Natural killer cell (primary cell): ENCODE measurements around the gene DMBT1. TPM values are rescaled to one million over a fixed set of nuclear protein-coding genes. Genes with fewer than 3 reads are reported as not detected.
A peak's percentile ranks its signal among the peaks of the same experiment; 100 is the strongest.

Experiments
- ATAC-seq, 3 donors: fragments of 150-1000 bp in 2 of 3; fragments of 200-7000 bp in 1 of 3; cut with Tn5 transposase; 1 replicate in 1 of 3; 2 replicates in 2 of 3; pipeline ENCODE4 v1.10.0; 2021; ENCODE audit warnings: mild to moderate bottlenecking in 2 of 3, moderate library complexity in 2 of 3
- DNase-seq, 2 donors: peaks; one replicate each; pipeline versions ENCODE4 v3.0.0 to v3.0.0-alpha.2; 2013 to 2021; ENCODE audit warnings: mixed read lengths in 1 of 2
- H3K27ac ChIP-seq: one replicate; pipeline ENCODE4 v1.5.1; 2013; ENCODE audit warnings: mild to moderate bottlenecking, low read length
- H3K27me3 ChIP-seq: one replicate; pipeline ENCODE4 v1.6.1; 2013; ENCODE audit warnings: low read length; ENCODE audit not compliant: control insufficient read depth, insufficient read depth
- H3K36me3 ChIP-seq: one replicate; pipeline ENCODE4 v1.6.1; 2013; ENCODE audit warnings: low read length; ENCODE audit not compliant: control insufficient read depth, insufficient read depth
- H3K4me1 ChIP-seq: one replicate; pipeline ENCODE4 v1.6.1; 2013; ENCODE audit warnings: low read length; ENCODE audit not compliant: control insufficient read depth, insufficient read depth
- H3K4me3 ChIP-seq: one replicate; pipeline ENCODE4 v1.5.1; 2013; ENCODE audit warnings: low read length
- H3K9me3 ChIP-seq: one replicate; pipeline ENCODE4 v1.6.1; 2013; ENCODE audit warnings: low read length; ENCODE audit not compliant: control insufficient read depth, insufficient read depth
- H3K27ac Mint-ChIP-seq, 2 donors: one replicate each; pipeline ENCODE4 v1.8.0; 2022; ENCODE audit warnings: mild to moderate bottlenecking in 2 of 2, mixed read lengths in 2 of 2, moderate library complexity in 1 of 2
- H3K27me3 Mint-ChIP-seq, 2 donors: one replicate each; pipeline ENCODE4 v1.8.0; 2022; ENCODE audit warnings: low read depth in 2 of 2, mixed read lengths in 2 of 2
- H3K36me3 Mint-ChIP-seq: one replicate; pipeline ENCODE4 v1.8.0; 2022; ENCODE audit warnings: mixed read lengths
- H3K4me1 Mint-ChIP-seq, 2 donors: one replicate each; pipeline ENCODE4 v1.8.0; 2022; ENCODE audit warnings: mixed read lengths in 2 of 2
- H3K4me3 Mint-ChIP-seq: one replicate; pipeline ENCODE4 v1.8.0; 2022; ENCODE audit warnings: mild to moderate bottlenecking, moderate library complexity, mixed read lengths
- H3K9me3 Mint-ChIP-seq, 2 donors: one replicate each; pipeline ENCODE4 v1.8.0; 2022; ENCODE audit warnings: mixed read lengths in 2 of 2
- WGBS: methylation state at CpG from one replicate; pipeline ENCODE4 v1.1.7; 2013; ENCODE audit warnings: missing lambda C conversion rate; ENCODE audit not compliant: insufficient coverage; 5-methylcytosine and 5-hydroxymethylcytosine counted together
- intact Hi-C: fragments of 100-400 bp; cut with micrococcal nuclease; formaldehyde crosslinking; loops from one replicate; pipeline ENCODE4 v1.14.2; 2022
- total RNA-seq, 4 donors: library from RNA; stranded (reverse); fragments of 120-200 nt in 1 of 4; gene quantifications; one replicate each; pipeline versions ENCODE4 v1.2.3 to v1.2.4, GENCODE V29; 2013 to 2022
- TF ChIP-seq, protein P1 (sequence below): fragments of 200-600 bp; IDR thresholded peaks from one replicate; pipeline ENCODE4 v1.8.0; 2022; ENCODE audit warnings: antibody characterized with exemption

Gene DMBT1
- total RNA-seq, 3 donors from 2014 or later (not counting 1 experiment from before 2014, with no cell fraction given): not detected

DNA sequence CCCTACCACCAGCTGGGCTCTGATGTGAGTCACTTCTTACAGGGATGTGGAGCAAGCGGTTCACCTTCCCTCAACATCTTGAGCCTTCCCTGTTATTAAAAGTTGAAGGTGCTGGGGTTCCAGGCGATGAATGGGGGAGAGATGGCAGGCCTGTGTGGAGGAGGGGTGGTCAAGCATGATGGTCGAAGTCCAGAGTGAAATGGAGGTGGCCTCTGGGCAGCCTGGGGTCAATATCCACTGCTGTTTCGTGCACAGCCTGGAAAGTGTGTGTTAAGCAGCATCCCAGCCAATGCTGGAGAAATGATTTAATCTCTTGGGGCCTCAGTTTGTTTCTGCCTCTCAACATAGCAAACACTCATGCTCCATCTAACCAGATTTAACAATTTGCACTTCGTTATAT, 33.7 kb upstream of the DMBT1 start:
- Mint-ChIP-seq H3K9me3 (no peaks in the 10 kb centered on the region), H3K4me3 (no peak overlapping the region), H3K4me1 (peaks cover 0 to 6% of the 10 kb centered on the region in 2 donors), H3K27ac (no peak overlapping the region), H3K36me3 (no peaks in the 10 kb centered on the region), H3K27me3 (peaks cover 18 to 35% of the 10 kb centered on the region in 2 donors)
- Histone ChIP-seq H3K4me1 (peaks cover 9% of the 10 kb centered on the region), H3K27ac (no peak overlapping the region), H3K36me3 (no peaks in the 10 kb centered on the region), H3K27me3 (peaks cover 5% of the 10 kb centered on the region), H3K4me3 (no peak overlapping the region), H3K9me3 (no peaks in the 10 kb centered on the region)
- TF ChIP-seq, protein P1, sequence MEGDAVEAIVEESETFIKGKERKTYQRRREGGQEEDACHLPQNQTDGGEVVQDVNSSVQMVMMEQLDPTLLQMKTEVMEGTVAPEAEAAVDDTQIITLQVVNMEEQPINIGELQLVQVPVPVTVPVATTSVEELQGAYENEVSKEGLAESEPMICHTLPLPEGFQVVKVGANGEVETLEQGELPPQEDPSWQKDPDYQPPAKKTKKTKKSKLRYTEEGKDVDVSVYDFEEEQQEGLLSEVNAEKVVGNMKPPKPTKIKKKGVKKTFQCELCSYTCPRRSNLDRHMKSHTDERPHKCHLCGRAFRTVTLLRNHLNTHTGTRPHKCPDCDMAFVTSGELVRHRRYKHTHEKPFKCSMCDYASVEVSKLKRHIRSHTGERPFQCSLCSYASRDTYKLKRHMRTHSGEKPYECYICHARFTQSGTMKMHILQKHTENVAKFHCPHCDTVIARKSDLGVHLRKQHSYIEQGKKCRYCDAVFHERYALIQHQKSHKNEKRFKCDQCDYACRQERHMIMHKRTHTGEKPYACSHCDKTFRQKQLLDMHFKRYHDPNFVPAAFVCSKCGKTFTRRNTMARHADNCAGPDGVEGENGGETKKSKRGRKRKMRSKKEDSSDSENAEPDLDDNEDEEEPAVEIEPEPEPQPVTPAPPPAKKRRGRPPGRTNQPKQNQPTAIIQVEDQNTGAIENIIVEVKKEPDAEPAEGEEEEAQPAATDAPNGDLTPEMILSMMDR: no peak
- ATAC-seq (no peak), DNase-seq (no peak)
- WGBS: 75% methylated on average over 4 of the region's 5 CpGs
- intact Hi-C loops: no loop called here

DNA sequence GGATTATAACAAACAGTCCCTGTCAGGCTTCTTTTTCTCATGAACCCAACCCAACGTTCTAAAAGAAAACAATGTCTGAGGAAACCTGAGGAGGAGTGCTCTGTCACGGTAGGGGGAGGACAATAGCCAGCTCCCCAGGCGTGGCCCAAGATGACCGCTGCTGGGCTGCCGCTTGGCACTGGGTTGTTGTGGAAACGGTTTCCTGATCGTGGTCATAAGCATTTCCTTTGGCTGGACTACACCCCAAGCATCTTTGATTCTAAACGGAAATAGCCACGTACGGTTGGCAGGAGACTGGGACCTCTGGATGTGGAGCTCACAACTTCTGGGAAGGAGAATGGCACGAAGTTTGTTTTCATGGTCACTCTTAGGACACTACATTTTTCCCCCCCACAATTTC, 30.4 kb upstream of the DMBT1 start:
- H3K9me3 Mint-ChIP-seq: no peaks in the 10 kb centered on the region
- ATAC-seq: peak in 1 of 3 donors; percentile 74

DNA sequence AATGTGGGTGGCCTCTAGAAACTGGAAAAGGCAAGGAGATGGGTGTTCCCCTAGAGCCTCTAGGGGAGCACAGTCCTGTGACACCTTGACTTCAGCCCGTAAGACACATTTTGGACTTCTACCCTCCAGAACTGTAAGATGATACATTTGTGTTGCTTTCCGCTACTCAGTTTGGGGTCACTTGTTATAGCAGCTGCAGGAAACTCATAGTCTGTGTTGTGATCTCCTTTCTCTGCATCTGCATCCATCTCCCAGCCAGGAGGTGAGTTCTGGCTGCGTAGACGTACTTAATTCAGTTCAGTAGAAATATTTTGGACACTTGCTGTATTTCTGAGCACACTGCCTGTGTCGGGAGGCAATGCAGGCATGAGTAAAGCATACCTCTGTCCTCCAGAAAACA, 29.3 kb upstream of the DMBT1 start:
- H3K4me1 ChIP-seq: peaks cover 9% of the 10 kb centered on the region
- H3K27me3 ChIP-seq: peaks cover 2% of the 10 kb centered on the region
- Mint-ChIP-seq H3K9me3 (no peaks in the 10 kb centered on the region), H3K27ac (no peak overlapping the region), H3K27me3 (peaks cover 19 to 39% of the 10 kb centered on the region in 2 donors), H3K36me3 (no peaks in the 10 kb centered on the region), H3K4me3 (no peak overlapping the region), H3K4me1 (peaks cover 0 to 6% of the 10 kb centered on the region in 2 donors)
- no peak for ATAC-seq
- 94% methylated on average over 5 of the region's 5 CpGs for WGBS
- intact Hi-C loops: no loop called here
- TF ChIP-seq, protein P1: no peak
- DNase-seq: no peak
- no peaks in the 10 kb centered on the region for H3K36me3 ChIP-seq
- no peak overlapping the region for H3K4me3 ChIP-seq
- H3K9me3 ChIP-seq: no peaks in the 10 kb centered on the region
- H3K27ac ChIP-seq: no peak overlapping the region

More for the DNA sequence above, 30.4 kb upstream of the DMBT1 start:
- H3K27ac ChIP-seq: no peak overlapping the region
- peaks cover 2% of the 10 kb centered on the region for H3K27me3 ChIP-seq
- Mint-ChIP-seq H3K4me1 (peaks cover 0 to 6% of the 10 kb centered on the region in 2 donors), H3K4me3 (no peak overlapping the region), H3K27me3 (peaks cover 14 to 33% of the 10 kb centered on the region in 2 donors), H3K36me3 (no peaks in the 10 kb centered on the region), H3K27ac (no peak overlapping the region)
- no peaks in the 10 kb centered on the region for H3K36me3 ChIP-seq
- H3K9me3 ChIP-seq: no peaks in the 10 kb centered on the region
- TF ChIP-seq, protein P1: no peak
- intact Hi-C loops: no loop called here
- peaks cover 9% of the 10 kb centered on the region for H3K4me1 ChIP-seq
- no peak overlapping the region for H3K4me3 ChIP-seq
- no peak for DNase-seq
- 17% methylated on average over 11 of the region's 11 CpGs for WGBS

- Mint-ChIP-seq H3K9me3 (no peaks in the 10 kb centered on the region), H3K27me3 (peaks cover 23 to 39% of the 10 kb centered on the region in 2 donors), H3K36me3 (no peaks in the 10 kb centered on the region), H3K4me1 (peaks cover 0 to 6% of the 10 kb centered on the region in 2 donors), H3K4me3 (no peak overlapping the region), H3K27ac (no peak overlapping the region)
- Histone ChIP-seq H3K4me3 (no peak overlapping the region), H3K36me3 (no peaks in the 10 kb centered on the region), H3K27me3 (peaks cover 2% of the 10 kb centered on the region), H3K27ac (no peak overlapping the region), H3K4me1 (peaks cover 9% of the 10 kb centered on the region), H3K9me3 (no peaks in the 10 kb centered on the region)
- no peak for ATAC-seq
- TF ChIP-seq, protein P1: no peak
- intact Hi-C loops: no loop called here
- DNase-seq: no peak
- WGBS: 84% methylated on average over 2 of the region's 3 CpGs
Observed at GRCh38 chr10:122531939-122532338, 28.6 kb upstream of the DMBT1 start.
